IMR-90 (cell line): ENCODE measurements around the gene TMEM253. TPM values are rescaled to one million over a fixed set of nuclear protein-coding genes. Genes with fewer than 3 reads are reported as not detected.

Source experiments
- ATAC-seq: fragments of 200-7000 bp; cut with Tn5 transposase; 2 replicates; pipeline ENCODE4 v1.9.1; 2020; ENCODE audit warnings: low read depth, mild to moderate bottlenecking, moderate library complexity
- BruUV-seq: library from RNA; stranded (reverse); fragments of 400-500 nt; replicated peaks from 2 replicates; lab custom pipeline; 2021; lab: Mats Ljungman, UMichigan
- CTCF ChIA-PET: fragments of 300-600 bp; formaldehyde crosslinking; extraction: SDS; loops from one replicate; lab custom pipeline; 2021; ENCODE audit warnings: antibody characterized with exemption; lab: Yijun Ruan, JAX
- POLR2A ChIA-PET: fragments of 300-600 bp; sonication (Branson Sonifier 250); formaldehyde crosslinking; loops from one replicate; lab custom pipeline; 2022; ENCODE audit warnings: antibody characterized with exemption; ENCODE audit not compliant: unreplicated experiment; lab: Charles Lee
- DNase-seq: peaks from one replicate; pipeline ENCODE4 v3.0.0; 2013
- H2AFZ ChIP-seq: replicated peaks from 2 replicates; pipeline ENCODE3; 2013; ENCODE audit warnings: low read length, mild to moderate bottlenecking; ENCODE audit not compliant: poor library complexity
- H2AK5ac ChIP-seq: 2 replicates; pipeline ENCODE4 v1.6.1; 2013; ENCODE audit warnings: low read depth, low read length, inconsistent platforms
- H2AK9ac ChIP-seq: replicated peaks from 2 replicates; pipeline ENCODE3; 2013; ENCODE audit warnings: mild to moderate bottlenecking, low read depth, low read length, moderate library complexity; ENCODE audit not compliant: poor library complexity
- H2BK120ac ChIP-seq: 2 replicates; pipeline ENCODE4 v1.6.1; 2013; ENCODE audit warnings: low read depth, low read length, inconsistent platforms
- H2BK15ac ChIP-seq: 3 replicates; pipeline ENCODE4 v1.6.1; 2013; ENCODE audit warnings: low read depth, low read length, inconsistent platforms
- H2BK20ac ChIP-seq: 2 replicates; pipeline ENCODE4 v1.6.1; 2013; ENCODE audit warnings: low read depth, mild to moderate bottlenecking, inconsistent platforms, low read length, moderate library complexity
- H2BK5ac ChIP-seq: 2 replicates; pipeline ENCODE4 v1.6.1; 2013; ENCODE audit warnings: mild to moderate bottlenecking, low read depth, low read length, inconsistent platforms; ENCODE audit not compliant: poor library complexity, severe bottlenecking
- H3K14ac ChIP-seq: replicated peaks from 2 replicates; pipeline ENCODE4 v1.6.1; 2013; ENCODE audit warnings: low read depth, low read length, inconsistent platforms
- H3K18ac ChIP-seq: 2 replicates; pipeline ENCODE4 v1.6.1; 2013; ENCODE audit warnings: low read depth, low read length, control low read depth
- H3K23ac ChIP-seq: 2 replicates; pipeline ENCODE4 v1.6.1; 2013; ENCODE audit warnings: low read depth, low read length, inconsistent platforms
- H3K27ac ChIP-seq: 2 replicates; pipeline ENCODE4 v1.5.1; 2013; ENCODE audit warnings: mild to moderate bottlenecking, control low read depth, low read length; ENCODE audit not compliant: insufficient read depth
- H3K27me3 ChIP-seq: 2 replicates; pipeline ENCODE4 v1.6.1; 2013; ENCODE audit warnings: low read length; ENCODE audit not compliant: control insufficient read depth, insufficient read depth
- H3K36me3 ChIP-seq: 2 replicates; pipeline ENCODE4 v1.6.1; 2013; ENCODE audit warnings: low read length, mixed read lengths; ENCODE audit not compliant: control insufficient read depth, insufficient read depth
- H3K4ac ChIP-seq: 2 replicates; pipeline ENCODE4 v1.6.1; 2013; ENCODE audit warnings: low read depth, low read length, inconsistent platforms
- H3K4me1 ChIP-seq: 2 replicates; pipeline ENCODE4 v1.6.1; 2013; ENCODE audit warnings: low read length, mixed read lengths; ENCODE audit not compliant: control insufficient read depth, insufficient read depth
- H3K4me2 ChIP-seq: 2 replicates; pipeline ENCODE4 v1.6.1; 2013; ENCODE audit warnings: low read depth, mild to moderate bottlenecking, control low read depth, low read length, moderate library complexity
- H3K4me3 ChIP-seq: 2 replicates; pipeline ENCODE4 v1.5.1; 2013; ENCODE audit warnings: low read depth, mild to moderate bottlenecking, control low read depth, low read length, moderate library complexity; ENCODE audit not compliant: insufficient read depth
- H3K56ac ChIP-seq: 2 replicates; pipeline ENCODE4 v1.6.1; 2013; ENCODE audit warnings: low read length, inconsistent platforms; ENCODE audit not compliant: insufficient read depth; ENCODE audit errors: extremely low read depth
- H3K79me1 ChIP-seq, 2 experiments: 2 replicates each; pipeline ENCODE4 v1.6.1; 2013; ENCODE audit warnings: low read length in 2 of 2, inconsistent platforms in 1 of 2, low read depth in 1 of 2
- H3K9ac ChIP-seq: 2 replicates; pipeline ENCODE4 v1.6.1; 2013; ENCODE audit warnings: low read depth, low read length, control low read depth
- H3K9me1 ChIP-seq: 2 replicates; pipeline ENCODE4 v1.6.1; 2013; ENCODE audit warnings: low read length, inconsistent platforms; ENCODE audit not compliant: insufficient read depth
- H3K9me3 ChIP-seq: 2 replicates; pipeline ENCODE4 v1.6.1; 2013; ENCODE audit warnings: low read length; ENCODE audit not compliant: control insufficient read depth, insufficient read depth
- H4K20me1 ChIP-seq: 2 replicates; pipeline ENCODE4 v1.6.1; 2013; ENCODE audit warnings: low read length, inconsistent platforms; ENCODE audit not compliant: insufficient read depth
- H4K5ac ChIP-seq: 2 replicates; pipeline ENCODE4 v1.6.1; 2013; ENCODE audit warnings: mild to moderate bottlenecking, low read depth, low read length, control low read depth
- H4K8ac ChIP-seq, 2 experiments: 2 replicates each; pipeline ENCODE4 v1.6.1; 2013; ENCODE audit warnings: low read depth in 2 of 2, low read length in 2 of 2, control low read depth in 1 of 2, inconsistent platforms in 1 of 2
- H4K91ac ChIP-seq: 2 replicates; pipeline ENCODE4 v1.6.1; 2013; ENCODE audit warnings: low read depth, low read length, inconsistent platforms; ENCODE audit not compliant: insufficient read depth
- CHD1 ChIP-seq: IDR thresholded peaks from 2 replicates; pipeline ENCODE4 v1.6.1; 2012; ENCODE audit warnings: low read depth, low read length, improper control_type of control experiment
- MAZ ChIP-seq: IDR thresholded peaks from 2 replicates; pipeline ENCODE4 v1.6.1; 2012; ENCODE audit warnings: low read depth, mild to moderate bottlenecking, low read length, improper control_type of control experiment, moderate library complexity, borderline replicate concordance
- NFE2L2 ChIP-seq: fragments of 150-350 bp; IDR thresholded peaks from 2 replicates; pipeline ENCODE4 v1.6.1; 2016; ENCODE audit warnings: low read depth, mild to moderate bottlenecking, low read length
- POLR2A ChIP-seq: IDR thresholded peaks from 2 replicates; pipeline ENCODE4 v1.6.1; 2012; ENCODE audit warnings: mild to moderate bottlenecking, low read depth, low read length
- RCOR1 ChIP-seq: IDR thresholded peaks from 2 replicates; pipeline ENCODE4 v1.6.1; 2012; ENCODE audit warnings: mild to moderate bottlenecking, low read length, improper control_type of control experiment; ENCODE audit not compliant: insufficient replicate concordance
- WGBS, 2 experiments: methylation state at CpG; one replicate each; pipeline versions ENCODE4 v1.1.5 to v1.1.7; 2013; ENCODE audit warnings: missing lambda C conversion rate in 2 of 2; ENCODE audit not compliant: insufficient read length in 1 of 2; ENCODE audit errors: extremely low coverage in 2 of 2; 5-methylcytosine and 5-hydroxymethylcytosine counted together
- dilution Hi-C: fragments of 300-500 bp; cut with HindIII; formaldehyde crosslinking; loops from one replicate; pipeline ENCODE4 v1.14.3; 2018; ENCODE audit warnings: low sequenced_read_pairs; ENCODE audit not compliant: unreplicated experiment
- in situ Hi-C: fragments of 300-500 bp; cut with MboI; formaldehyde crosslinking; loops from 3 replicates; pipeline ENCODE4 v1.14.3; 2019; ENCODE audit warnings: low sequenced_read_pairs, inconsistent platforms, mixed read lengths
- intact Hi-C: fragments of 100-400 bp; cut with micrococcal nuclease; formaldehyde crosslinking; loops from 2 replicates; pipeline ENCODE4 v1.10.0; 2022
- polyA plus RNA-seq, 3 experiments: library from polyadenylated mRNA; depleted of rRNA; stranded (reverse); fragments of >200 nt; gene quantifications; 2 replicates each; pipeline ENCODE4 v1.2.3, GENCODE V29; 2012; ENCODE audit warnings: low replicate concordance in 1 of 3
- total RNA-seq: library from RNA; depleted of rRNA; stranded (reverse); fragments of >200 nt; gene quantifications from 2 replicates; pipeline ENCODE4 v1.2.3, GENCODE V29; 2012
- TF ChIP-seq, protein P1 (sequence below): conservative IDR thresholded peaks from 2 replicates; pipeline ENCODE4 v1.5.1; 2012; ENCODE audit warnings: mild to moderate bottlenecking, low read depth, low read length, improper control_type of control experiment

The TMEM253 gene
- total and polyA plus RNA-seq, 2 of the 4 experiments (the other 2 are of a cell fraction), result 0.07 TPM; not detected in 1

GRCh38 chr14:21071225-21072030 is 29.4 kb upstream of the TMEM253 start:
- Histone ChIP-seq H3K27me3 (no peaks in the 10 kb centered on the region), H2BK15ac (0 out of 3 replicates have a peak overlapping the region, but pooled peaks have one; percentile 3), H2BK20ac (0 out of 2 replicates have a peak overlapping the region, but pooled peaks have one; percentile 18), H3K23ac (peak overlapping the region; percentile 82), H3K27ac (peak overlapping the region; percentile 96), H3K9me3 (no peaks in the 10 kb centered on the region), H2BK5ac (peak overlapping the region; percentile 97), H3K4me1 (peaks cover 22% of the 10 kb centered on the region), H4K91ac (peak overlapping the region; percentile 66), H3K36me3 (peaks cover 33% of the 10 kb centered on the region), H2AFZ (peak overlapping the region; percentile 88), H3K18ac (peak overlapping the region; percentile 21), H4K5ac (peak overlapping the region; percentile 28), H3K4me3 (peak overlapping the region; percentile 68), H2AK9ac (peak overlapping the region; percentile 96), H3K9me1 (peaks cover 10% of the 10 kb centered on the region), H3K79me1 (peaks cover 19 to 60% of the 10 kb centered on the region in 2 experiments), H3K14ac (peak overlapping the region; percentile 83), H3K4me2 (peak overlapping the region; percentile 93), H3K4ac (peak overlapping the region; percentile 90), H2AK5ac (peak overlapping the region; percentile 93; the same call in 1 of the 2 replicates), H3K56ac (peak overlapping the region; percentile 81), H3K9ac (peak overlapping the region; percentile 91), H4K20me1 (peaks cover 10% of the 10 kb centered on the region), H2BK120ac (peak overlapping the region; percentile 70), H4K8ac (peak overlapping the region; percentile 49 to 82)
- intact Hi-C loops (loop anchor here (1.0 kb wide), 3 partner anchors 14 to 57 kb away; no protein-coding TSS in a partner anchor), dilution Hi-C loops (no loop called here), in situ Hi-C loops (no loop called here)
- peak; percentile 95 for DNase-seq
- peak; percentile 73 for ATAC-seq
- POLR2A ChIA-PET, result interaction anchor here (0.6 to 1.0 kb wide), 4 partner anchors 13 to 29 kb away, joined by 3 to 8 read pairs (median 4); partner anchors contain the start of gene TMEM253
- CTCF ChIA-PET, result interaction anchor here (0.7 to 2.8 kb wide), 10 partner anchors 12 to 57 kb away, joined by 3 to 18 read pairs (median 4); no protein-coding TSS in a partner anchor
- TF ChIP-seq, protein P1, sequence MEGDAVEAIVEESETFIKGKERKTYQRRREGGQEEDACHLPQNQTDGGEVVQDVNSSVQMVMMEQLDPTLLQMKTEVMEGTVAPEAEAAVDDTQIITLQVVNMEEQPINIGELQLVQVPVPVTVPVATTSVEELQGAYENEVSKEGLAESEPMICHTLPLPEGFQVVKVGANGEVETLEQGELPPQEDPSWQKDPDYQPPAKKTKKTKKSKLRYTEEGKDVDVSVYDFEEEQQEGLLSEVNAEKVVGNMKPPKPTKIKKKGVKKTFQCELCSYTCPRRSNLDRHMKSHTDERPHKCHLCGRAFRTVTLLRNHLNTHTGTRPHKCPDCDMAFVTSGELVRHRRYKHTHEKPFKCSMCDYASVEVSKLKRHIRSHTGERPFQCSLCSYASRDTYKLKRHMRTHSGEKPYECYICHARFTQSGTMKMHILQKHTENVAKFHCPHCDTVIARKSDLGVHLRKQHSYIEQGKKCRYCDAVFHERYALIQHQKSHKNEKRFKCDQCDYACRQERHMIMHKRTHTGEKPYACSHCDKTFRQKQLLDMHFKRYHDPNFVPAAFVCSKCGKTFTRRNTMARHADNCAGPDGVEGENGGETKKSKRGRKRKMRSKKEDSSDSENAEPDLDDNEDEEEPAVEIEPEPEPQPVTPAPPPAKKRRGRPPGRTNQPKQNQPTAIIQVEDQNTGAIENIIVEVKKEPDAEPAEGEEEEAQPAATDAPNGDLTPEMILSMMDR, result no peak
- TF ChIP-seq MAZ (peak; percentile 73), RCOR1 (no peak), CHD1 (peak; percentile 89; the same call in 1 of the 2 replicates), NFE2L2 (no peak), POLR2A (peak; percentile 69; the same call in 1 of the 2 replicates)
- no TSS peak for BruUV-seq
- 0% methylated on average over 6 of the region's 37 CpGs; no CpG with 5 or more reads in 1 of the 2 experiments for WGBS, 2 experiments
